K562 (cell line): ENCODE measurements around the gene NBEA. TPM values are rescaled to one million over a fixed set of nuclear protein-coding genes. Genes with fewer than 3 reads are reported as not detected.

ENCODE experiments used
- ATAC-seq: fragments of 200-7000 bp; cut with Tn5 transposase; 3 replicates; pipeline ENCODE4 v1.9.1; 2020; ENCODE audit warnings: moderate library complexity
- BruUV-seq: library from RNA; stranded (reverse); fragments of 400-500 nt; replicated peaks from 2 replicates; lab custom pipeline; 2021; lab: Mats Ljungman, UMichigan
- CTCF ChIA-PET: fragments of 300-600 bp; formaldehyde crosslinking; extraction: SDS; loops from one replicate; lab custom pipeline; 2021; ENCODE audit warnings: low intra/inter-chr PET ratio; lab: Yijun Ruan, JAX
- POLR2A ChIA-PET: fragments of 300-600, 350-650 bp; sonication (Branson Sonifier 250); formaldehyde crosslinking; extraction: SDS; loops from one replicate; lab custom pipeline; 2021; ENCODE audit warnings: antibody characterized with exemption, inconsistent platforms; lab: Yijun Ruan, JAX
- DNase-seq, 4 experiments: peaks; one replicate each; pipeline versions ENCODE4 v3.0.0 to v3.0.0-alpha.2; 2011 to 2018; ENCODE audit warnings: low spot score in 3 of 4, mixed read lengths in 3 of 4; ENCODE audit errors: extremely low read depth in 1 of 4
- FAIRE-seq: peaks from 2 replicates; lab custom pipeline; 2011; peaks lifted over from hg19 to GRCh38; lab: Jason Lieb, UNC
- H2AFZ ChIP-seq: 2 replicates; pipeline ENCODE4 v1.6.0; 2011; ENCODE audit warnings: low read depth, low read length, control low read depth, inconsistent platforms
- H3K27ac ChIP-seq: fragments of 200-600 bp; 3 replicates; pipeline ENCODE4 v1.8.0; 2011; ENCODE audit warnings: low read depth, mild to moderate bottlenecking, control low read depth, inconsistent platforms, low read length, moderate library complexity, mixed read lengths; ENCODE audit errors: extremely low read depth
- H3K27me3 ChIP-seq, 2 experiments: fragments of 300-600 bp in 1 of 2; 2 replicates in 1 of 2; 3 replicates in 1 of 2; pipeline versions ENCODE4 v1.6.0 to v1.8.0; 2011; ENCODE audit warnings: inconsistent platforms in 2 of 2, low read length in 2 of 2, mild to moderate bottlenecking in 1 of 2, mixed read lengths in 1 of 2, moderate library complexity in 1 of 2; ENCODE audit not compliant: control insufficient read depth in 2 of 2, insufficient read depth in 2 of 2
- H3K36me3 ChIP-seq: fragments of 300-600 bp; 3 replicates; pipeline ENCODE4 v1.8.0; 2011; ENCODE audit warnings: mild to moderate bottlenecking, low read length, inconsistent platforms; ENCODE audit not compliant: control insufficient read depth, insufficient read depth
- H3K4me1 ChIP-seq, 2 experiments: fragments of 200-600 bp in 1 of 2; replicated peaks in 1 of 2; 2 replicates in 1 of 2; 3 replicates in 1 of 2; pipeline versions ENCODE4 v1.5.1 to v1.8.0; 2011; ENCODE audit warnings: inconsistent platforms in 2 of 2, low read length in 2 of 2, mild to moderate bottlenecking in 1 of 2, mixed read lengths in 1 of 2, moderate library complexity in 1 of 2; ENCODE audit not compliant: control insufficient read depth in 2 of 2, insufficient read depth in 2 of 2
- H3K4me2 ChIP-seq: 2 replicates; pipeline ENCODE4 v1.6.1; 2011; ENCODE audit warnings: low read length, control low read depth, inconsistent platforms, mixed read lengths; ENCODE audit not compliant: insufficient read depth
- H3K4me3 ChIP-seq: fragments of 200-600 bp; sonication (generic), shearing (Covaris generic); 2 replicates; pipeline ENCODE4 v1.5.1; 2016; ENCODE audit warnings: control low read depth, inconsistent platforms
- H3K79me2 ChIP-seq: fragments of 200-600 bp; 3 replicates; pipeline ENCODE4 v1.8.0; 2011; ENCODE audit warnings: low read length, inconsistent platforms; ENCODE audit not compliant: control insufficient read depth, insufficient read depth
- H3K9ac ChIP-seq, 2 experiments: 2 replicates each; pipeline versions ENCODE4 v1.6.0 to v1.6.1; 2011; ENCODE audit warnings: low read depth in 2 of 2, low read length in 2 of 2, control low read depth in 1 of 2, inconsistent platforms in 1 of 2, mild to moderate bottlenecking in 1 of 2, mixed read lengths in 1 of 2; ENCODE audit not compliant: insufficient read depth in 1 of 2
- H3K9me1 ChIP-seq: one replicate; pipeline ENCODE4 v1.6.0; 2011; ENCODE audit warnings: inconsistent platforms, mild to moderate bottlenecking, low read length, moderate library complexity; ENCODE audit not compliant: control insufficient read depth, insufficient read depth
- H3K9me3 ChIP-seq: replicated peaks from 2 replicates; pipeline ENCODE4 v1.5.1; 2011; ENCODE audit warnings: low read depth, low read length, inconsistent platforms; ENCODE audit not compliant: control insufficient read depth, insufficient read depth
- H4K20me1 ChIP-seq: replicated peaks from 2 replicates; pipeline ENCODE4 v1.6.1; 2011; ENCODE audit warnings: low read length, inconsistent platforms, mixed read lengths; ENCODE audit not compliant: control insufficient read depth, insufficient read depth
- EP300 ChIP-seq: IDR thresholded peaks from 2 replicates; pipeline ENCODE4 v1.6.1; 2012; ENCODE audit warnings: low read length, improper control_type of control experiment
- KAT2B ChIP-seq: IDR thresholded peaks from one replicate; pipeline ENCODE4 v1.6.1; 2012; ENCODE audit warnings: low read depth, mild to moderate bottlenecking, control low read depth, inconsistent platforms, low read length, moderate library complexity
- MAFF ChIP-seq: IDR thresholded peaks from 2 replicates; pipeline ENCODE4 v1.6.1; 2012; ENCODE audit warnings: low read length, improper control_type of control experiment
- TGIF2 ChIP-seq: sonication (generic); formaldehyde crosslinking; IDR thresholded peaks from 2 replicates; pipeline ENCODE4 v1.8.1; 2022; ENCODE audit warnings: mild to moderate bottlenecking, missing genetic modification reagents, moderate library complexity
- ZNF184 ChIP-seq: sonication (generic); formaldehyde crosslinking; IDR thresholded peaks from 2 replicates; pipeline ENCODE4 v1.5.0; 2020; ENCODE audit warnings: missing genetic modification reagents
- ZNF197 ChIP-seq: fragments of 200-800 bp; sonication (Bioruptor generic); IDR thresholded peaks from 2 replicates; pipeline ENCODE4 v1.6.1; 2016; ENCODE audit warnings: low read depth, missing genetic modification characterization, missing compliant biosample characterization
- ZNF253 ChIP-seq: fragments of 250-450 bp; sonication (Bioruptor Pico); conservative IDR thresholded peaks from 2 replicates; pipeline ENCODE4 v1.6.1; 2021; ENCODE audit warnings: mild to moderate bottlenecking
- WGBS: fragments of 100-300 bp; shearing (Covaris generic); methylation state at CpG from one replicate; pipeline ENCODE4 v1.1.6; 2016; ENCODE audit warnings: low coverage, mixed read lengths; ENCODE audit not compliant: insufficient coverage; ENCODE audit errors: missing lambda C conversion rate; 5-methylcytosine and 5-hydroxymethylcytosine counted together
- in situ Hi-C: fragments of 300-500 bp; cut with MboI; formaldehyde crosslinking; loops from 4 replicates; pipeline ENCODE4 v1.15.0; 2018; ENCODE audit warnings: inconsistent platforms, mixed read lengths
- intact Hi-C: fragments of 100-400 bp; cut with micrococcal nuclease; formaldehyde crosslinking; loops from 2 replicates; pipeline ENCODE4 v1.14.2; 2022
- polyA plus RNA-seq, 8 experiments: library from polyadenylated mRNA; depleted of rRNA in 4 of 8; stranded (reverse) in 5 of 8; unstranded in 3 of 8; fragments of >200 nt; fragmentation: Nextera tagmentation in 2 of 8; fragmentation: Illumina TruSeq in 1 of 8; extraction: Ambion mirVana in 2 of 8; extraction: Trizol in 1 of 8; gene quantifications; 2 replicates each; pipeline versions ENCODE4 v1.2.1 to v1.2.3, GENCODE V29; 2011 to 2014; ENCODE audit warnings: inconsistent platforms in 1 of 8, missing spikeins in 1 of 8
- total RNA-seq, 7 experiments: library from RNA; depleted of rRNA in 6 of 7; stranded (reverse); fragments of >200 nt in 6 of 7; fragmentation: Illumina TruSeq in 2 of 7; extraction: Trizol in 2 of 7; gene quantifications; 2 replicates each; pipeline versions ENCODE4 v1.2.1 to v1.2.3, GENCODE V29; 2011 to 2021; ENCODE audit warnings: low replicate concordance in 1 of 7
- TF ChIP-seq, protein P1 (sequence below): sonication (generic); formaldehyde crosslinking; IDR thresholded peaks from 2 replicates; pipeline ENCODE4 v1.9.0; 2022; ENCODE audit warnings: mild to moderate bottlenecking, missing genetic modification reagents
- TF ChIP-seq, protein P2 (sequence below): sonication (generic); formaldehyde crosslinking; IDR thresholded peaks from 2 replicates; pipeline ENCODE4 v1.8.0; 2022; ENCODE audit warnings: missing genetic modification reagents, mild to moderate bottlenecking, borderline replicate concordance

The NBEA gene
- total and polyA plus RNA-seq, 9 of the 15 experiments (the other 6 are each of a cell fraction or from before 2014, with no cell fraction given): 0.03 to 0.94 (median 0.05) TPM; not detected in 2

DNA sequence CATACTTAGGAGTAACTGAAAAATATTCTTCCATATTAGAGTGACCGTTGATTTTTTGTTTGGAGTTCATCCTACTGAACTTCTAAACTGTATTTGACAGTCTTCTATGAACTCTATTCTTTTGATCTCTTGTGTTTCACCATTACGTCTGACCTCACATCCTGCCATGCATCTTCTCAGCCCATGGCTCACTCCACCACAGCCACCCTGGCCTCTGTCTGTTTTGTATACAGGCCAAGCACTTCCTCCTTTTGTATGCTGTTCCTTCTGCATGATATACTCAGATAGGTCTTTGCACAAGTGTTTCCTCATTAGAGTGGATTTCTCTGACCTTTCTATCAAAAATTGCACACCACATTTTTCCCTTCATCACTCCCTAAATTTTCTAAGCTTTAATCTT is 414.5 kb downstream of the NBEA start:
- no peaks in the 10 kb centered on the region for H3K36me3 ChIP-seq
- H3K27me3 ChIP-seq: no peaks in the 10 kb centered on the region
- no peak overlapping the region for H2AFZ ChIP-seq
- no peaks in the 10 kb centered on the region for H3K9me1 ChIP-seq
- BruUV-seq: no TSS peak
- in situ Hi-C loops: no loop called here
- no peak overlapping the region for H3K27ac ChIP-seq
- no peak overlapping the region for H3K9ac ChIP-seq
- DNase-seq: no peak
- no peaks in the 10 kb centered on the region for H3K9me3 ChIP-seq
- no peaks in the 10 kb centered on the region for H3K79me2 ChIP-seq
- intact Hi-C loops: no loop called here
- POLR2A ChIA-PET: no interaction called here
- no peaks in the 10 kb centered on the region for H4K20me1 ChIP-seq
- WGBS: 0% methylated on average over 2 of the region's 2 CpGs
- H3K4me1 ChIP-seq: no peaks in the 10 kb centered on the region
- TF ChIP-seq, protein P1, sequence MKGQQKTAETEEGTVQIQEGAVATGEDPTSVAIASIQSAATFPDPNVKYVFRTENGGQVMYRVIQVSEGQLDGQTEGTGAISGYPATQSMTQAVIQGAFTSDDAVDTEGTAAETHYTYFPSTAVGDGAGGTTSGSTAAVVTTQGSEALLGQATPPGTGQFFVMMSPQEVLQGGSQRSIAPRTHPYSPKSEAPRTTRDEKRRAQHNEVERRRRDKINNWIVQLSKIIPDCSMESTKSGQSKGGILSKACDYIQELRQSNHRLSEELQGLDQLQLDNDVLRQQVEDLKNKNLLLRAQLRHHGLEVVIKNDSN (CRISPR knock-in tag): no peak
- TF ChIP-seq KAT2B (no peak), TGIF2 (CRISPR knock-in tag) (no peak), ZNF197 (CRISPR knock-in tag) (no peak), MAFF (no peak), ZNF253 (CRISPR knock-in tag) (no peak), EP300 (no peak), ZNF184 (no peak)
- TF ChIP-seq, protein P2, sequence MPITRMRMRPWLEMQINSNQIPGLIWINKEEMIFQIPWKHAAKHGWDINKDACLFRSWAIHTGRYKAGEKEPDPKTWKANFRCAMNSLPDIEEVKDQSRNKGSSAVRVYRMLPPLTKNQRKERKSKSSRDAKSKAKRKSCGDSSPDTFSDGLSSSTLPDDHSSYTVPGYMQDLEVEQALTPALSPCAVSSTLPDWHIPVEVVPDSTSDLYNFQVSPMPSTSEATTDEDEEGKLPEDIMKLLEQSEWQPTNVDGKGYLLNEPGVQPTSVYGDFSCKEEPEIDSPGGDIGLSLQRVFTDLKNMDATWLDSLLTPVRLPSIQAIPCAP (CRISPR knock-in tag): no peak
- CTCF ChIA-PET: no interaction called here
- FAIRE-seq: no peak
- H3K4me3 ChIP-seq: no peak overlapping the region
- no peak overlapping the region for H3K4me2 ChIP-seq
- ATAC-seq: no peak
